Measurements from ENCODE around the gene CD70. TPM values are rescaled to one million over a fixed set of nuclear protein-coding genes. Genes with fewer than 3 reads are reported as not detected.

Gene CD70
- total and polyA plus RNA-seq, 2 of the 8 experiments (the other 6 are each of a cell fraction or from before 2014, with no cell fraction given), result 1.3 to 12.0 TPM

DNA sequence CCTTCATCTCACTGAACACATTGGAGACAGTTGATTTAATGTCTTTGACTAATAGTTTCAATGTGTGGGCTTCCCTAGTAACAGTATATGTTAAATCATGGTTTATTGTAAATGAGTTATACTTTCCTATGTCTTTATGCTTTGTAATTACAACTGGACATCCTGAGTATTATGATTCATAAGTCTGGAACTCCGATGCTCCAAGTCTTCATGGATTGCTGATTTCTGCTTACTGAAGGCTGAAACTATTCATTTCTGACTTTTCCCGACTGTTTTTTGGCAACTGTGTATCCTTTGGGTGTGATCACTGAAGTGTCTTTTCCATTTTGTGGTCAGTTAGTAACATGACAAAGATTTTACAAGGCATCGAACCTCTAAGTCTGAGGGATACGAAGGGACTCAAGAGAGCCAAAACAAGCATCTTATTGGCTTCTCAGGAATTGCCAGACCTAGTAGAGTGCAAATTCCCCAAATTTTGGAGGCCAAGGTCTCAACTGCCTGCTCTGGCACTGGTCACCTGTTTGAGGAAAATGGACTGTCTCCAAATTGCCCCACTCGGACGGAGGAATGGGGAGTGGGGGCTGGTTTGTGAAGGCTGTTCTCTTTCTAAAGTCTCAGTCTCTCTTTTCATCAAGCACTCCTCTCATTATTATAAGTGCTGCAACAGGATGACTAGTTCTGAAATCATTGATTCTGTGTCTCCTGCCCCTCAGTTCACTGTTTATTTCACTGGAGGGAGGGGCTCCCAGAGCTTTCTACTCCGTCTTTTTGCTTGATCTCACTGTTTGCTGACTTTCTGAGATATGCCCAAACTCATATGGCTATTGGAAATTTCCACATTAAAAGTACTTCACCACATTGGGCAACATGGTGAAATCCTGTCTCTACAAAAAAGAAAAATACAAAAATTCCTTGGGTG, 20.2 kb upstream of the CD70 start (continued):
- TF ChIP-seq NANOG (IDR thresholded peaks at IDR 0.05; ENCODE audit: insufficient read depth, low read depth, low read length, poor library complexity, severe bottlenecking), result no peak
- TF ChIP-seq, protein P1, sequence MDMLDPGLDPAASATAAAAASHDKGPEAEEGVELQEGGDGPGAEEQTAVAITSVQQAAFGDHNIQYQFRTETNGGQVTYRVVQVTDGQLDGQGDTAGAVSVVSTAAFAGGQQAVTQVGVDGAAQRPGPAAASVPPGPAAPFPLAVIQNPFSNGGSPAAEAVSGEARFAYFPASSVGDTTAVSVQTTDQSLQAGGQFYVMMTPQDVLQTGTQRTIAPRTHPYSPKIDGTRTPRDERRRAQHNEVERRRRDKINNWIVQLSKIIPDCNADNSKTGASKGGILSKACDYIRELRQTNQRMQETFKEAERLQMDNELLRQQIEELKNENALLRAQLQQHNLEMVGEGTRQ (IDR thresholded peaks at IDR 0.05; ENCODE audit: low read length), result no peak
- TF ChIP-seq TBP (IDR thresholded peaks at IDR 0.05; ENCODE audit: low read depth, low read length), result no peak
- no peak for TF ChIP-seq KDM5A (IDR thresholded peaks at IDR 0.05; ENCODE audit: low read length)
- no peak for TF ChIP-seq ATF3 (IDR thresholded peaks at IDR 0.05; ENCODE audit: insufficient read depth, low read depth, low read length)
- TF ChIP-seq SUZ12 (IDR thresholded peaks at IDR 0.05; ENCODE audit: low read length), result no peak
- no peak for TF ChIP-seq CEBPB (IDR thresholded peaks at IDR 0.05; ENCODE audit: low read depth, low read length)
- TF ChIP-seq CHD1 (IDR thresholded peaks at IDR 0.05; ENCODE audit: low read depth, low read length), result no peak
